Stomach (tissue), 4 donors: Measurements from ENCODE around the gene CACNA2D3.

Experiments used
- POLR2A ChIP-seq, 4 donors: fragments of 450-650 bp; IDR thresholded peaks; one replicate each; pipeline ENCODE4 v1.6.1; 2016; ENCODE audit warnings: antibody characterized with exemption in 4 of 4, control low read depth in 2 of 4, mild to moderate bottlenecking in 1 of 4, moderate library complexity in 1 of 4
- POLR2AphosphoS5 ChIP-seq, 3 donors: sonication (generic); formaldehyde crosslinking; IDR thresholded peaks; one replicate each; pipeline ENCODE4 v1.6.1; 2016; ENCODE audit warnings: antibody characterized with exemption in 3 of 3
- TF ChIP-seq, protein P1 (sequence below), 7 experiments: fragments of 450-650 bp in 4 of 7; fragments of 200-600 bp in 3 of 7; sonication (generic) in 3 of 7; IDR thresholded peaks; one replicate each; pipeline ENCODE4 v1.5.1; 2016 to 2019; ENCODE audit warnings: antibody characterized with exemption in 7 of 7, control low read depth in 2 of 7, mild to moderate bottlenecking in 1 of 7

DNA sequence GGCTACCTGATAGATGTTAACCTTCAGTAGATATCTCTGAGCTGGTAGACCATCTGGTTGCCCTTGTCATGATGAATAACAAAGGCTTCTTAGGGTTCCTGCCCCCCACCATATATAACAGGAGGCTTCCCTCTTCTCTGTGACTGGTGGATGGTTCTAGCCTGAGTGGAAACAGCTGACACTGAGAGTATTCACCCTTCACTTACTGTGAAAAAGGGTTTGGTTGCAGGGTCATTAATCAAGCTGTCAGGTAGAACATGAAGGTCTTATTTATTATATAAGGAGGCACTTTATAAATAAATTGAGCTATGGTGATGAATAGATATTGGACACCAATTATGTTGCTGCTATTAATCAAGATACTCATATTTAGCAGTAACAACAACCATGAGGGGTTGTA lies 58.6 kb downstream of the CACNA2D3 start:
- TF ChIP-seq, protein P1, sequence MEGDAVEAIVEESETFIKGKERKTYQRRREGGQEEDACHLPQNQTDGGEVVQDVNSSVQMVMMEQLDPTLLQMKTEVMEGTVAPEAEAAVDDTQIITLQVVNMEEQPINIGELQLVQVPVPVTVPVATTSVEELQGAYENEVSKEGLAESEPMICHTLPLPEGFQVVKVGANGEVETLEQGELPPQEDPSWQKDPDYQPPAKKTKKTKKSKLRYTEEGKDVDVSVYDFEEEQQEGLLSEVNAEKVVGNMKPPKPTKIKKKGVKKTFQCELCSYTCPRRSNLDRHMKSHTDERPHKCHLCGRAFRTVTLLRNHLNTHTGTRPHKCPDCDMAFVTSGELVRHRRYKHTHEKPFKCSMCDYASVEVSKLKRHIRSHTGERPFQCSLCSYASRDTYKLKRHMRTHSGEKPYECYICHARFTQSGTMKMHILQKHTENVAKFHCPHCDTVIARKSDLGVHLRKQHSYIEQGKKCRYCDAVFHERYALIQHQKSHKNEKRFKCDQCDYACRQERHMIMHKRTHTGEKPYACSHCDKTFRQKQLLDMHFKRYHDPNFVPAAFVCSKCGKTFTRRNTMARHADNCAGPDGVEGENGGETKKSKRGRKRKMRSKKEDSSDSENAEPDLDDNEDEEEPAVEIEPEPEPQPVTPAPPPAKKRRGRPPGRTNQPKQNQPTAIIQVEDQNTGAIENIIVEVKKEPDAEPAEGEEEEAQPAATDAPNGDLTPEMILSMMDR (IDR thresholded peaks at IDR 0.05), result no peak
- TF ChIP-seq POLR2A (IDR thresholded peaks at IDR 0.05) (no peak), POLR2AphosphoS5 (IDR thresholded peaks at IDR 0.05) (no peak)
